Activated CD8-positive, alpha-beta T cell treated with anti-CD3 and anti-CD28 coated beads for 36 hours (primary cell): ENCODE data around the gene KRTAP10-5. TPM values are rescaled to one million over a fixed set of nuclear protein-coding genes. Genes with fewer than 3 reads are reported as not detected.
"Not testable (repeated sequence)": the region's sequence is repeated elsewhere in the genome, so short reads cannot be mapped to it uniquely, and the experiment has no call there.

ENCODE experiments used
- ATAC-seq: fragments of 200-7000 bp; cut with Tn5 transposase; one replicate; pipeline ENCODE4 v1.10.0; 2021; ENCODE audit warnings: mild to moderate bottlenecking, moderate library complexity
- CTCF ChIA-PET: fragments of 350-600 bp; sonication (Branson Sonifier 250); formaldehyde crosslinking; loops from one replicate; lab custom pipeline; 2021; ENCODE audit warnings: antibody characterized with exemption; lab: Charles Lee
- POLR2A ChIA-PET: fragments of 350-600 bp; sonication (Branson Sonifier 250); formaldehyde crosslinking; loops from one replicate; lab custom pipeline; 2021; ENCODE audit warnings: antibody characterized with exemption; lab: Charles Lee
- DNase-seq: peaks from one replicate; pipeline ENCODE4 v3.0.0-alpha.2; 2020
- H3K27ac Mint-ChIP-seq: one replicate; pipeline ENCODE4 v1.8.0; 2021; ENCODE audit warnings: mild to moderate bottlenecking, mixed read lengths
- H3K27me3 Mint-ChIP-seq: one replicate; pipeline ENCODE4 v1.8.0; 2021; ENCODE audit warnings: mixed read lengths
- H3K36me3 Mint-ChIP-seq: one replicate; pipeline ENCODE4 v1.8.0; 2021; ENCODE audit warnings: low read depth, mixed read lengths
- H3K4me1 Mint-ChIP-seq: one replicate; pipeline ENCODE4 v1.8.0; 2021; ENCODE audit warnings: low read depth, mixed read lengths
- H3K4me3 Mint-ChIP-seq: one replicate; pipeline ENCODE4 v1.8.0; 2021; ENCODE audit warnings: mild to moderate bottlenecking, moderate library complexity, mixed read lengths
- H3K9me3 Mint-ChIP-seq: one replicate; pipeline ENCODE4 v1.8.0; 2021; ENCODE audit warnings: mixed read lengths
- CTCF ChIP-seq: fragments of 200-600 bp; IDR thresholded peaks from one replicate; pipeline ENCODE4 v1.8.0; 2022; ENCODE audit warnings: antibody characterized with exemption, mild to moderate bottlenecking
- intact Hi-C: fragments of 100-400 bp; cut with micrococcal nuclease; formaldehyde crosslinking; loops from one replicate; pipeline ENCODE4 v1.10.0; 2022
- total RNA-seq, 2 experiments: library from RNA; stranded (reverse); gene quantifications; one replicate each; pipeline ENCODE4 v1.2.3, GENCODE V29; 2021

The KRTAP10-5 gene
- total RNA-seq, 2 experiments from 2014 or later, result not detected

- ATAC-seq (no peak), DNase-seq (no peak)
- no peak for TF ChIP-seq CTCF
- Mint-ChIP-seq H3K9me3 (peaks cover 5% of the 10 kb centered on the region), H3K4me1 (peaks cover 19% of the 10 kb centered on the region), H3K27ac (no peak overlapping the region), H3K27me3 (no peaks in the 10 kb centered on the region), H3K36me3 (peaks cover under 1% of the 10 kb centered on the region), H3K4me3 (no peak overlapping the region)
- intact Hi-C loops, result no loop called here
- POLR2A ChIA-PET, result no interaction called here
- CTCF ChIA-PET, result no interaction called here
Measured at GRCh38 chr21:44552681-44553080, 27.7 kb downstream of the KRTAP10-5 start.

GRCh38 chr21:44552136-44552535, 28.3 kb downstream of the KRTAP10-5 start:
- Mint-ChIP-seq H3K36me3 (peaks cover 6% of the 10 kb centered on the region), H3K9me3 (peaks cover 11% of the 10 kb centered on the region), H3K4me3 (no peak overlapping the region), H3K27ac (no peak overlapping the region), H3K4me1 (peaks cover 24% of the 10 kb centered on the region), H3K27me3 (no peaks in the 10 kb centered on the region)
- ATAC-seq, result no peak
- no peak for TF ChIP-seq CTCF
- intact Hi-C loops, result no loop called here
- ChIA-PET POLR2A (no interaction called here), CTCF (no interaction called here)
- no peak for DNase-seq

- Mint-ChIP-seq H3K27me3 (no peaks in the 10 kb centered on the region), H3K27ac (no peak within 1 kb of the TSS), H3K4me1 (peaks cover 28% of the 10 kb centered on the region), H3K4me3 (no peak within 1 kb of the TSS), H3K36me3 (peaks cover 13% of the 10 kb centered on the region), H3K9me3 (peaks cover 18% of the 10 kb centered on the region)
- intact Hi-C loops, result no loop called here
- TF ChIP-seq CTCF, result no peak
- ATAC-seq (no peak), DNase-seq (no peak)
- CTCF ChIA-PET, result no interaction called here
- POLR2A ChIA-PET, result no interaction called here
Measured at GRCh38 chr21:44551340-44551961, 29.0 kb downstream of the KRTAP10-5 start, which contains the start of gene KRTAP10-2. Gene KRTAP10-2 (minus strand): TSS chr21:44551505. CDS start chr21:44551458, 47 bp downstream.

- DNase-seq, result no peak
Measured at GRCh38 chr21:44550807-44551206, 29.6 kb downstream of the KRTAP10-5 start.

GRCh38 chr21:44550285-44550684, 30.1 kb downstream of the KRTAP10-5 start:
- H3K27me3 Mint-ChIP-seq, ATAC-seq, DNase-seq, CTCF ChIA-PET, POLR2A ChIA-PET, H3K27ac Mint-ChIP-seq, intact Hi-C loops, H3K4me3 Mint-ChIP-seq: not testable (repeated sequence)
- Mint-ChIP-seq H3K4me1 (peaks cover 28% of the 10 kb centered on the region), H3K9me3 (peaks cover 21% of the 10 kb centered on the region), H3K36me3 (peaks cover 18% of the 10 kb centered on the region)

More at GRCh38 chr21:44550807-44551206, 29.6 kb downstream of the KRTAP10-5 start:
- Mint-ChIP-seq H3K36me3 (peaks cover 13% of the 10 kb centered on the region), H3K27ac (no peak overlapping the region), H3K9me3 (peaks cover 18% of the 10 kb centered on the region), H3K27me3 (no peaks in the 10 kb centered on the region), H3K4me1 (peaks cover 28% of the 10 kb centered on the region), H3K4me3 (no peak overlapping the region)
- intact Hi-C loops, result no loop called here
- no peak for TF ChIP-seq CTCF
- ChIA-PET CTCF (no interaction called here), POLR2A (no interaction called here)
- ATAC-seq, result no peak
